Subcutaneous abdominal adipose tissue (tissue), 5 donors: ENCODE results near the gene SCN11A.
"Not testable (repeated sequence)": the region's sequence is repeated elsewhere in the genome, so short reads cannot be mapped to it uniquely, and the experiment has no call there.

Experiments
- H3K27ac ChIP-seq: one replicate; pipeline ENCODE4 v1.7.0; 2013; ENCODE audit warnings: low read depth, mild to moderate bottlenecking, inconsistent platforms, low read length, moderate library complexity
- H3K27me3 ChIP-seq, 5 donors: one replicate each; pipeline ENCODE4 v1.7.0; 2013; ENCODE audit warnings: low read length in 5 of 5, inconsistent platforms in 1 of 5; ENCODE audit not compliant: control insufficient read depth in 5 of 5, insufficient read depth in 4 of 5
- H3K36me3 ChIP-seq, 5 donors: one replicate each; pipeline ENCODE4 v1.7.0; 2013; ENCODE audit warnings: low read length in 5 of 5; ENCODE audit not compliant: control insufficient read depth in 5 of 5, insufficient read depth in 5 of 5
- H3K4me1 ChIP-seq, 5 donors: one replicate each; pipeline ENCODE4 v1.7.0; 2013; ENCODE audit warnings: low read length in 5 of 5, mild to moderate bottlenecking in 3 of 5, moderate library complexity in 1 of 5; ENCODE audit not compliant: control insufficient read depth in 5 of 5, insufficient read depth in 5 of 5
- H3K4me3 ChIP-seq, 5 donors: one replicate each; pipeline ENCODE4 v1.7.0; 2013; ENCODE audit warnings: low read length in 5 of 5, low read depth in 1 of 5
- H3K9ac ChIP-seq, 5 donors: one replicate each; pipeline ENCODE4 v1.7.0; 2013; ENCODE audit warnings: low read length in 5 of 5, mild to moderate bottlenecking in 4 of 5, moderate library complexity in 3 of 5
- H3K9me3 ChIP-seq, 5 donors: one replicate each; pipeline ENCODE4 v1.7.0; 2013; ENCODE audit warnings: low read length in 5 of 5; ENCODE audit not compliant: control insufficient read depth in 5 of 5
- donor health status: healthy.
- donor health status: healthy.
- donor health status: healthy.
- donor health status: healthy.
- donor health status: healthy.

Gene SCN11A

GRCh38 chr3:39067286-39067685 is 15.5 kb upstream of the SCN11A start:
- H3K4me3 ChIP-seq, result no peak overlapping the region
- no peaks in the 10 kb centered on the region for H3K9me3 ChIP-seq
- no peaks in the 10 kb centered on the region for H3K4me1 ChIP-seq
- no peak overlapping the region for H3K27ac ChIP-seq
- H3K9ac ChIP-seq, result no peak overlapping the region
- peaks cover 44 to 56% (median 48%) of the 10 kb centered on the region in 5 donors for H3K36me3 ChIP-seq
- no peaks in the 10 kb centered on the region for H3K27me3 ChIP-seq

GRCh38 chr3:39065197-39065596 is 13.5 kb upstream of the SCN11A start:
- no peak overlapping the region for H3K27ac ChIP-seq
- no peak overlapping the region for H3K9ac ChIP-seq
- peaks cover 33 to 42% (median 38%) of the 10 kb centered on the region in 5 donors for H3K36me3 ChIP-seq
- no peaks in the 10 kb centered on the region for H3K27me3 ChIP-seq
- H3K4me1 ChIP-seq, result no peaks in the 10 kb centered on the region
- no peak overlapping the region for H3K4me3 ChIP-seq
- no peaks in the 10 kb centered on the region for H3K9me3 ChIP-seq

- no peak overlapping the region for H3K27ac ChIP-seq
- no peak overlapping the region for H3K4me3 ChIP-seq
- no peak overlapping the region for H3K9ac ChIP-seq
- no peaks in the 10 kb centered on the region for H3K9me3 ChIP-seq
- H3K36me3 ChIP-seq, result peaks cover 28 to 37% (median 32%) of the 10 kb centered on the region in 5 donors
- no peaks in the 10 kb centered on the region for H3K4me1 ChIP-seq
- no peaks in the 10 kb centered on the region for H3K27me3 ChIP-seq
Observed at GRCh38 chr3:39064646-39065045, 12.9 kb upstream of the SCN11A start.

- Histone ChIP-seq H3K27me3 (no peaks in the 10 kb centered on the region), H3K4me3 (no peak overlapping the region), H3K36me3 (peaks cover 19 to 25% (median 23%) of the 10 kb centered on the region in 5 donors), H3K9ac (no peak overlapping the region), H3K27ac (no peak overlapping the region), H3K9me3 (no peaks in the 10 kb centered on the region), H3K4me1 (no peaks in the 10 kb centered on the region)
Observed at GRCh38 chr3:39063143-39063542, 11.4 kb upstream of the SCN11A start.

- no peaks in the 10 kb centered on the region for H3K4me1 ChIP-seq
- no peak overlapping the region for H3K27ac ChIP-seq
- H3K36me3 ChIP-seq, result peaks cover 11 to 18% (median 15%) of the 10 kb centered on the region in 5 donors
- no peak overlapping the region for H3K9ac ChIP-seq
- no peaks in the 10 kb centered on the region for H3K9me3 ChIP-seq
- H3K27me3 ChIP-seq, result no peaks in the 10 kb centered on the region
- no peak overlapping the region for H3K4me3 ChIP-seq
Observed at GRCh38 chr3:39062180-39062579, 10.4 kb upstream of the SCN11A start.

- not testable (repeated sequence) for H3K4me1 ChIP-seq, H3K4me3 ChIP-seq, H3K9me3 ChIP-seq, H3K9ac ChIP-seq, H3K27ac ChIP-seq, H3K36me3 ChIP-seq, H3K27me3 ChIP-seq
Observed at GRCh38 chr3:39061228-39061627, 9.5 kb upstream of the SCN11A start.

GRCh38 chr3:39056151-39056550 is 4.4 kb upstream of the SCN11A start:
- Histone ChIP-seq H3K36me3 (peaks cover 0 to 2% (median 0%) of the 10 kb centered on the region in 5 donors), H3K9me3 (no peaks in the 10 kb centered on the region), H3K9ac (peak overlapping the region in 1 of 5 donors; percentile 2), H3K27ac (no peak overlapping the region), H3K4me1 (peaks cover 0 to 26% (median 24%) of the 10 kb centered on the region in 5 donors), H3K4me3 (no peak overlapping the region), H3K27me3 (no peaks in the 10 kb centered on the region)

GRCh38 chr3:39053696-39054095 is 2.0 kb upstream of the SCN11A start:
- H3K27ac ChIP-seq, result no peak overlapping the region
- H3K36me3 ChIP-seq, result peaks cover 0 to 2% (median 0%) of the 10 kb centered on the region in 5 donors
- no peaks in the 10 kb centered on the region for H3K27me3 ChIP-seq
- H3K4me3 ChIP-seq, result no peak overlapping the region
- H3K9ac ChIP-seq, result no peak overlapping the region
- H3K9me3 ChIP-seq, result no peaks in the 10 kb centered on the region
- H3K4me1 ChIP-seq, result peaks cover 0 to 28% (median 25%) of the 10 kb centered on the region in 5 donors

GRCh38 chr3:39052583-39052982 is 839 bp upstream of the SCN11A start:
- Histone ChIP-seq H3K9me3 (no peaks in the 10 kb centered on the region), H3K4me3 (peak overlapping the region; percentile 92 to 100 (median 97)), H3K36me3 (no peaks in the 10 kb centered on the region), H3K9ac (peak overlapping the region in 4 of 5 donors; percentile 78 to 91 (median 85)), H3K27me3 (no peaks in the 10 kb centered on the region), H3K4me1 (peaks cover 0 to 28% (median 25%) of the 10 kb centered on the region in 5 donors), H3K27ac (peak overlapping the region; percentile 91)

- Histone ChIP-seq H3K9me3 (no peaks in the 10 kb centered on the region), H3K27me3 (no peaks in the 10 kb centered on the region), H3K36me3 (no peaks in the 10 kb centered on the region), H3K4me1 (peaks cover 0 to 27% (median 23%) of the 10 kb centered on the region in 5 donors), H3K9ac (no peak overlapping the region), H3K4me3 (no peak overlapping the region), H3K27ac (no peak overlapping the region)
Observed at GRCh38 chr3:39050029-39050428, 1.7 kb downstream of the SCN11A start.

GRCh38 chr3:39038165-39038564 is 13.6 kb downstream of the SCN11A start:
- no peaks in the 10 kb centered on the region for H3K36me3 ChIP-seq

More at GRCh38 chr3:39038165-39038564, 13.6 kb downstream of the SCN11A start:
- Histone ChIP-seq H3K27ac (no peak overlapping the region), H3K4me1 (no peaks in the 10 kb centered on the region), H3K27me3 (peaks cover 0 to 5% (median 0%) of the 10 kb centered on the region in 5 donors), H3K9me3 (peaks cover 0 to 7% (median 0%) of the 10 kb centered on the region in 5 donors), H3K4me3 (no peak overlapping the region), H3K9ac (no peak overlapping the region)
